Heart left ventricle (tissue), 16 donors: ENCODE measurements around the gene ZNF219. TPM values are rescaled to one million over a fixed set of nuclear protein-coding genes. Genes with fewer than 3 reads are reported as not detected.
A peak's percentile ranks its signal among the peaks of the same experiment; 100 is the strongest.

Experiments used
- ATAC-seq, 4 donors: fragments of 200-7000 bp; cut with Tn5 transposase; one replicate each; pipeline ENCODE4 v1.9.1; 2020 to 2022; ENCODE audit warnings: moderate library complexity in 4 of 4, mild to moderate bottlenecking in 3 of 4, moderate number of reproducible peaks in 1 of 4
- DNase-seq, 5 donors: peaks; one replicate each; pipeline ENCODE4 v3.0.0-alpha.2; 2020
- H3K27ac ChIP-seq, 12 donors: fragments of 200-600 bp; sonication (generic) in 4 of 12; one replicate each; pipeline versions ENCODE4 v1.5.0 to v1.8.0; 2016 to 2022; ENCODE audit warnings: mild to moderate bottlenecking in 2 of 12
- H3K27me3 ChIP-seq, 9 donors: fragments of 200-600 bp; sonication (generic) in 2 of 9; one replicate each; pipeline versions ENCODE4 v1.5.1 to v1.8.0; 2016 to 2022; ENCODE audit warnings: mild to moderate bottlenecking in 3 of 9
- H3K36me3 ChIP-seq, 9 donors: fragments of 200-600 bp; sonication (generic) in 2 of 9; one replicate each; pipeline versions ENCODE4 v1.5.0 to v1.8.0; 2018 to 2022; ENCODE audit warnings: mild to moderate bottlenecking in 2 of 9
- H3K4me1 ChIP-seq, 12 donors: fragments of 200-600 bp; sonication (generic) in 4 of 12; one replicate each; pipeline versions ENCODE4 v1.5.0 to v1.8.0; 2016 to 2022; ENCODE audit warnings: mild to moderate bottlenecking in 3 of 12
- H3K4me3 ChIP-seq, 12 donors: fragments of 200-600 bp; sonication (generic) in 4 of 12; one replicate each; pipeline versions ENCODE4 v1.5.0 to v1.8.0; 2017 to 2022; ENCODE audit warnings: mild to moderate bottlenecking in 9 of 12, moderate library complexity in 4 of 12
- H3K9me3 ChIP-seq, 12 donors: fragments of 200-600 bp; sonication (generic) in 4 of 12; one replicate each; pipeline versions ENCODE4 v1.5.0 to v1.8.0; 2016 to 2022; ENCODE audit warnings: mild to moderate bottlenecking in 1 of 12
- POLR2A ChIP-seq, 2 donors: fragments of 450-650 bp; IDR thresholded peaks; one replicate each; pipeline ENCODE4 v1.6.1; 2017; ENCODE audit warnings: antibody characterized with exemption in 2 of 2, mild to moderate bottlenecking in 2 of 2, moderate library complexity in 2 of 2
- WGBS, 4 donors: extraction: QIAGEN DNeasy Blood & Tissue Kit in 2 of 4; methylation state at CpG; one replicate each; pipeline versions ENCODE4 v1.1.5 to v1.1.7; 2013 to 2018; 5-methylcytosine and 5-hydroxymethylcytosine counted together
- intact Hi-C, 10 donors: fragments of 100-400 bp; cut with DNase I; formaldehyde crosslinking; loops; one replicate each; pipeline versions ENCODE4 v1.11.1 to v1.14.2; 2022
- polyA plus RNA-seq, 2 donors: library from polyadenylated mRNA; stranded (reverse); fragments of 200-250 nt; gene quantifications; one replicate each; pipeline ENCODE4 v1.2.3, GENCODE V29; 2013
- total RNA-seq, 9 donors: library from RNA; depleted of rRNA in 2 of 9; stranded (reverse); fragments of >200 nt in 2 of 9; fragmentation: NEBNext Ultra II Directional in 3 of 9; extraction: Animal tissue kit (Norgen Biotek cat#: 25700) in 3 of 9; gene quantifications; one replicate each; pipeline versions ENCODE4 v1.1.0 to v1.2.4, GENCODE V29; 2016 to 2023
- TF ChIP-seq, protein P1 (sequence below), 12 donors: fragments of 200-600 bp; sonication (generic) in 4 of 12; IDR thresholded peaks; one replicate each; pipeline versions ENCODE4 v1.5.0 to v1.8.0; 2018 to 2022; ENCODE audit warnings: antibody characterized with exemption in 12 of 12, mild to moderate bottlenecking in 5 of 12
- donor health status: ischemic (EF 13 %, LVEDD 7.1; RV severe dilation, severe dysfunction).
- donor health status: healthy with polysubstance abuse.
- donor health status: DM: no; HTN: yes; CAD: no.
- donor health status: DM: no; HTN: no; CAD: no.
- donor health status: ischemic (EF 25% LVEDD 6.9; RV normal size, moderate dysfunction).
- donor health status: ischemic (EF 25% LVEDD 5.7; RV mildly dilated, moderate dysfunction).
- donor health status: healthy.
- donor health status: DM: yes; HTN: yes; CAD: no.
- donor health status: ischemic (EF 35%, LVEDD 5.7; RV mildly dilated, moderate dysfunction).
- donor health status: nonischemic (EF 11% LVEDD 7.7; RV severe dilation, severe dysfunction).
- donor health status: DM: yes; HTN: yes; CAD: no.
- donor health status: PGD.
- donor health status: ischemic (EF 29% LVEDD 5.4; RV normal size, mild dysfunction).
- donor health status: nonischemic (EF 23%, LVEDD 6.1; RV moderate dilation, normal function).

The ZNF219 gene
- total and polyA plus RNA-seq, 11 donors, result 33.9 to 97.9 (median 43.0) TPM

DNA sequence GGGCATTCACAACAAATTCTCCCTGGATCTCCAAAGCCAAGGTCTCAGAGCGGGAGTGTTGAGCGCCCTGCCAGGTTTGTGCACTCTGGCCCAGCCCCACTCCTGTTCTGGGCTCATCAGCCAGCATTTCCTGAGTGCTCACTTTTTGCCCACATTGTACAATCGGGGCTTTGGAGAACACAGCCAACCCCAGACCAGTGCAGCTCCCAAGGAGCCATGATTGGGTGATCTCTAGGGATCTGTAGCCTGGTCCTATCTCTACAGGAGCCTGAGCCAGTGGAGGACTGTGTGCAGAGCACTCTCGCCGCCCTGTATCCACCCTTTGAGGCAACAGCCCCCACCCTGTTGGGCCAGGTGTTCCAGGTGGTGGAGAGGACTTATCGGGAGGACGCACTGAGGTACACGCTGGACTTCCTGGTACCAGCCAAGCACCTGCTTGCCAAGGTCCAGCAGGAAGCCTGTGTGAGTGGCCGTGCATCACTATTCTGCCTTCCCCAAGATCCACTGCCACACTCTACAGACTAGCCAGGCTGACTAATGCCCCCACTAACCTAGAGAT lies 25.6 kb downstream of the ZNF219 start:
- peak overlapping the region in 10 of 12 donors; percentile 87 to 99 (median 94) for H3K27ac ChIP-seq
- H3K9me3 ChIP-seq, result no peaks in the 10 kb centered on the region
- H3K4me3 ChIP-seq, result peak overlapping the region in 2 of 12 donors; percentile 77 to 85
- intact Hi-C loops, result loop anchor here in 1 of 10 donors (2.0 kb wide), 1 partner anchor 18 kb away; no protein-coding TSS in a partner anchor
- 91 to 94% (median 93%) methylated on average over 6 to 9 of the region's 9 CpGs for WGBS, 4 donors
- TF ChIP-seq, protein P1, sequence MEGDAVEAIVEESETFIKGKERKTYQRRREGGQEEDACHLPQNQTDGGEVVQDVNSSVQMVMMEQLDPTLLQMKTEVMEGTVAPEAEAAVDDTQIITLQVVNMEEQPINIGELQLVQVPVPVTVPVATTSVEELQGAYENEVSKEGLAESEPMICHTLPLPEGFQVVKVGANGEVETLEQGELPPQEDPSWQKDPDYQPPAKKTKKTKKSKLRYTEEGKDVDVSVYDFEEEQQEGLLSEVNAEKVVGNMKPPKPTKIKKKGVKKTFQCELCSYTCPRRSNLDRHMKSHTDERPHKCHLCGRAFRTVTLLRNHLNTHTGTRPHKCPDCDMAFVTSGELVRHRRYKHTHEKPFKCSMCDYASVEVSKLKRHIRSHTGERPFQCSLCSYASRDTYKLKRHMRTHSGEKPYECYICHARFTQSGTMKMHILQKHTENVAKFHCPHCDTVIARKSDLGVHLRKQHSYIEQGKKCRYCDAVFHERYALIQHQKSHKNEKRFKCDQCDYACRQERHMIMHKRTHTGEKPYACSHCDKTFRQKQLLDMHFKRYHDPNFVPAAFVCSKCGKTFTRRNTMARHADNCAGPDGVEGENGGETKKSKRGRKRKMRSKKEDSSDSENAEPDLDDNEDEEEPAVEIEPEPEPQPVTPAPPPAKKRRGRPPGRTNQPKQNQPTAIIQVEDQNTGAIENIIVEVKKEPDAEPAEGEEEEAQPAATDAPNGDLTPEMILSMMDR (IDR thresholded peaks at IDR 0.05), result no peak
- TF ChIP-seq POLR2A (IDR thresholded peaks at IDR 0.05), result no peak
- H3K36me3 ChIP-seq, result peaks cover 0 to 53% (median 46%) of the 10 kb centered on the region in 9 donors
- DNase-seq, result no peak
- ATAC-seq, result no peak
- H3K4me1 ChIP-seq, result peaks cover 0 to 40% (median 28%) of the 10 kb centered on the region in 12 donors
- peaks cover 0 to 6% (median 0%) of the 10 kb centered on the region in 9 donors for H3K27me3 ChIP-seq

DNA sequence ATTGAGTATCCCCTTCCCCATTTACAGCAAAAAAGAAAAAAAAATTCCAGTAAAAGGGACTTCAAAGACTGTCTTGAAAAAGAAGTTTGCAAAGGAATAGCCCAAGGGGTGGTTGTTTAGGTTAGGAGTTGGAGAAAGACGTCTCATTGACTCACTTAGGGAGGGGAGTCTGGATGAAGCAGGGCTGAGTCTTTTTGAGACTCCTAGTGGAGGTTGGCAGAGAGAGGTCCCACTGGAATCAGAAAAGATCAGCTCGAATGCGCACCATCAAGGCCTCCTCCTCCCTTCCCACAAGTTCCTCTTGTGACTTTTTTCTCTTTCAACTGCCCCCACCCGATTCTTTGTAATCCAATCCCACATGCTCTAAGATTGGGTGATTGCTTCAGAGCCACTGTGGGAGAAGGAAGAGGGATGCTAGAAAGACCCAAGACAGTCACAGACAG lies 26.4 kb downstream of the ZNF219 start:
- Histone ChIP-seq H3K9me3 (no peaks in the 10 kb centered on the region), H3K27ac (peak overlapping the region; percentile 86 to 99 (median 92)), H3K4me3 (peak overlapping the region in 11 of 12 donors; percentile 68 to 99 (median 85)), H3K27me3 (peaks cover 0 to 6% (median 0%) of the 10 kb centered on the region in 9 donors), H3K4me1 (peaks cover 0 to 40% (median 28%) of the 10 kb centered on the region in 12 donors), H3K36me3 (peaks cover 0 to 45% (median 38%) of the 10 kb centered on the region in 9 donors)
- intact Hi-C loops, result loop anchor here in 1 of 10 donors (2.0 kb wide), 1 partner anchor 19 kb away; no protein-coding TSS in a partner anchor
- WGBS, 4 donors, result 36 to 47% (median 41%) methylated on average over 4 of the region's 4 CpGs
- peak in 3 of 5 donors; percentile 55 to 64 (median 58) for DNase-seq
- TF ChIP-seq POLR2A (IDR thresholded peaks at IDR 0.05), result peak in 1 of 2 donors; percentile 17
- TF ChIP-seq, protein P1 (IDR thresholded peaks at IDR 0.05), result no peak
- peak in 3 of 4 donors; percentile 9 to 27 (median 27) for ATAC-seq

DNA sequence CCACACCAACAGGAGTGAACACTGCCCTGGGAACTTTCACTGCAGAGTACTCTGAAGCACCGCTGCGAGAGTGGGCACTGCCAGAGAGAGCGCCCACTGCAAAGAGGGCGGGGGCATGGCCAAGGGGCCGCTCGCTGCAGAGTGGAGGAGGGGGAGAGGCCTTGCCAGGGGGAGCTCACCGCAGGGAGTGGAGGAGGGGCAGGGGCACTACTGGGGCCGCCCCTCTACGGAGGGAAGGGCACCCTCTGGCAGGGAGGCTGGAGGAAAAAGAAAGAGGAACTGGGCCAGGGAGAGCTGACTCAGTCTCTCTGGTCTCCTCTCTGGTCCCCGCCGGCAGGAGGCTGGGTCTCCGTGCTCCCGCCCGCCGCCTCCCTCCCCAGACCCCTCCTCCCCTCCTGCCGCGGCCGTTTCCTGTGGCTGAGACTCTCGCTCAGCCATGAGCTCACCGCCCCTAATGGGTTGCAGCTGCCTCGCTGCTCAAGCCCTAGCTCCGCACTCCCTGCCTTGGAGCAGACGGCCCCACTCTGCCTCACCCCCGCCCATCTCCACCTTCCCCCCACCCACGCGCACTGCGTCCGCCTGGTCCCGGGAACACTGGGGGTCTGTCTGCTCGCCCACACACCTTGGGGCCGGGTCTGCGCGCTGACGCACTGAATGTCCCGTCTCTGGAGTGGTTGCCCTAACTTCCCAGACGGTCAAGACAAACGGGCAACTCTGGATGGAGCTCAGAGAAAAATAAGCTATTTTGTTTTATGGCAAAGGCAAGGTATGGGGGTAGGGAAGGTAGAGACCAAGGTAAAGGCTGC lies 27.0 kb downstream of the ZNF219 start:
- H3K27me3 ChIP-seq, result peaks cover 0 to 6% (median 0%) of the 10 kb centered on the region in 9 donors
- peak overlapping the region; percentile 86 to 99 (median 92) for H3K27ac ChIP-seq
- peak overlapping the region; percentile 68 to 99 (median 82) for H3K4me3 ChIP-seq
- DNase-seq, result peak; percentile 90 to 95 (median 92)
- ATAC-seq, result peak; percentile 69 to 81 (median 74)
- peaks cover 0 to 39% (median 32%) of the 10 kb centered on the region in 9 donors for H3K36me3 ChIP-seq
- no peaks in the 10 kb centered on the region for H3K9me3 ChIP-seq
- TF ChIP-seq, protein P1 (IDR thresholded peaks at IDR 0.05), result peak in 1 of 12 donors; percentile 20
- TF ChIP-seq POLR2A (IDR thresholded peaks at IDR 0.05), result peak in 1 of 2 donors; percentile 39
- peaks cover 0 to 40% (median 28%) of the 10 kb centered on the region in 12 donors for H3K4me1 ChIP-seq
- WGBS, 4 donors, result 2 to 8% (median 3%) methylated on average over 30 to 37 of the region's 37 CpGs
- intact Hi-C loops, result loop anchor here in 3 of 10 donors (1.0 to 2.0 kb wide), 4 partner anchors 19 to 33 kb away; no protein-coding TSS in a partner anchor
